Heart left ventricle (tissue), 16 donors: Measurements from ENCODE around the gene ACVR2A. TPM values are rescaled to one million over a fixed set of nuclear protein-coding genes. Genes with fewer than 3 reads are reported as not detected.

Experiments used
- ATAC-seq, 4 donors: fragments of 200-7000 bp; cut with Tn5 transposase; one replicate each; pipeline ENCODE4 v1.9.1; 2020 to 2022; ENCODE audit warnings: moderate library complexity in 4 of 4, mild to moderate bottlenecking in 3 of 4, moderate number of reproducible peaks in 1 of 4
- DNase-seq, 5 donors: peaks; one replicate each; pipeline ENCODE4 v3.0.0-alpha.2; 2020
- H3K27ac ChIP-seq, 12 donors: fragments of 200-600 bp; sonication (generic) in 4 of 12; one replicate each; pipeline versions ENCODE4 v1.5.0 to v1.8.0; 2016 to 2022; ENCODE audit warnings: mild to moderate bottlenecking in 2 of 12
- H3K27me3 ChIP-seq, 9 donors: fragments of 200-600 bp; sonication (generic) in 2 of 9; one replicate each; pipeline versions ENCODE4 v1.5.1 to v1.8.0; 2016 to 2022; ENCODE audit warnings: mild to moderate bottlenecking in 3 of 9
- H3K36me3 ChIP-seq, 9 donors: fragments of 200-600 bp; sonication (generic) in 2 of 9; one replicate each; pipeline versions ENCODE4 v1.5.0 to v1.8.0; 2018 to 2022; ENCODE audit warnings: mild to moderate bottlenecking in 2 of 9
- H3K4me1 ChIP-seq, 12 donors: fragments of 200-600 bp; sonication (generic) in 4 of 12; one replicate each; pipeline versions ENCODE4 v1.5.0 to v1.8.0; 2016 to 2022; ENCODE audit warnings: mild to moderate bottlenecking in 3 of 12
- H3K4me3 ChIP-seq, 12 donors: fragments of 200-600 bp; sonication (generic) in 4 of 12; one replicate each; pipeline versions ENCODE4 v1.5.0 to v1.8.0; 2017 to 2022; ENCODE audit warnings: mild to moderate bottlenecking in 9 of 12, moderate library complexity in 4 of 12
- H3K9me3 ChIP-seq, 12 donors: fragments of 200-600 bp; sonication (generic) in 4 of 12; one replicate each; pipeline versions ENCODE4 v1.5.0 to v1.8.0; 2016 to 2022; ENCODE audit warnings: mild to moderate bottlenecking in 1 of 12
- POLR2A ChIP-seq, 2 donors: fragments of 450-650 bp; IDR thresholded peaks; one replicate each; pipeline ENCODE4 v1.6.1; 2017; ENCODE audit warnings: antibody characterized with exemption in 2 of 2, mild to moderate bottlenecking in 2 of 2, moderate library complexity in 2 of 2
- WGBS, 4 donors: extraction: QIAGEN DNeasy Blood & Tissue Kit in 2 of 4; methylation state at CpG; one replicate each; pipeline versions ENCODE4 v1.1.5 to v1.1.7; 2013 to 2018; 5-methylcytosine and 5-hydroxymethylcytosine counted together
- intact Hi-C, 10 donors: fragments of 100-400 bp; cut with DNase I; formaldehyde crosslinking; loops; one replicate each; pipeline versions ENCODE4 v1.11.1 to v1.14.2; 2022
- polyA plus RNA-seq, 2 donors: library from polyadenylated mRNA; stranded (reverse); fragments of 200-250 nt; gene quantifications; one replicate each; pipeline ENCODE4 v1.2.3, GENCODE V29; 2013
- total RNA-seq, 9 donors: library from RNA; depleted of rRNA in 2 of 9; stranded (reverse); fragments of >200 nt in 2 of 9; fragmentation: NEBNext Ultra II Directional in 3 of 9; extraction: Animal tissue kit (Norgen Biotek cat#: 25700) in 3 of 9; gene quantifications; one replicate each; pipeline versions ENCODE4 v1.1.0 to v1.2.4, GENCODE V29; 2016 to 2023
- TF ChIP-seq, protein P1 (sequence below), 12 donors: fragments of 200-600 bp; sonication (generic) in 4 of 12; IDR thresholded peaks; one replicate each; pipeline versions ENCODE4 v1.5.0 to v1.8.0; 2018 to 2022; ENCODE audit warnings: antibody characterized with exemption in 12 of 12, mild to moderate bottlenecking in 5 of 12
- donor health status: ischemic (EF 13 %, LVEDD 7.1; RV severe dilation, severe dysfunction).
- donor health status: healthy with polysubstance abuse.
- donor health status: DM: no; HTN: yes; CAD: no.
- donor health status: DM: no; HTN: no; CAD: no.
- donor health status: ischemic (EF 25% LVEDD 6.9; RV normal size, moderate dysfunction).
- donor health status: ischemic (EF 25% LVEDD 5.7; RV mildly dilated, moderate dysfunction).
- donor health status: healthy.
- donor health status: DM: yes; HTN: yes; CAD: no.
- donor health status: ischemic (EF 35%, LVEDD 5.7; RV mildly dilated, moderate dysfunction).
- donor health status: nonischemic (EF 11% LVEDD 7.7; RV severe dilation, severe dysfunction).
- donor health status: DM: yes; HTN: yes; CAD: no.
- donor health status: PGD.
- donor health status: ischemic (EF 29% LVEDD 5.4; RV normal size, mild dysfunction).
- donor health status: nonischemic (EF 23%, LVEDD 6.1; RV moderate dilation, normal function).

ACVR2A gene
- total and polyA plus RNA-seq, 11 donors: 2.6 to 13.4 (median 11.0) TPM

DNA sequence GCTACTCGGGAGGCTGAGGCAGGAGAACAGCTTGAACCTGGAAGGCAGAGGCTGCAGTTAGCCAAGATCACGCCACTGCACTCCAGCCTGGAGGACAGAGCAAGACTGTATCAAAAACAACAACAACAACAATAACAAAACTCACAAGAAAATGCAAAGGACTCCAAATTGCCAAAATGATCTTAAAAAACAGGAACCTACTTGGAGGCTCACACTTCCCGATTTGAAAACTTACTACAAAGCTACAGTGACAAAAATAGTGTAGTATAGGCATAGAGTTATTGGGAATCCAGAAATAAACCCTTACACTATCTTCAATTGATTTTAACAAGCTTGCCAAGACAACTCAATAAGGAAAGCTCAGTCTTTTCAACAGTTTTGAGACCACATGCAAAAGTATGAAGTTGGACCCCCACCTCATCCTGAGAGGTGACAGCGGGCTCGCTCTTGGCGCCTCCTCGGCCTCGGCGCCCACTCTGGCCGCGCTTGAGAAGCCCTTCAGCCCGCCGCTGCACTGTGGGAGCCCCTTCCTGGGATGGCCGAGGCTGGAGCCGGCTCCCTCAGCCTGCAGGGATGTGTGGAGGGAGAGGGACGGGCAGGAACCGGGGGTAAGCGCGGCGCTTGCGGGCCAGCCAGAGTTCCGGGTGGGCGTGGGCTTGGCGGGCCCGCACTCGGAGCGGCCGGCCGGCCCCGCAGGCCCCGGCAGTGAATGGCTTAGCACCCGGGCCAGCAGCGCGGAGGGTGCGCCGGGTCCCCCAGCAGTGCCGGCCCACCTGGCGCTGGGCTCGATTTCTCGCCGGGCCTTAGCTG is 18.3 kb upstream of the ACVR2A start:
- Histone ChIP-seq H3K4me1 (peaks cover 0 to 8% (median 0%) of the 10 kb centered on the region in 12 donors), H3K36me3 (no peaks in the 10 kb centered on the region), H3K9me3 (peaks cover 0 to 28% (median 8%) of the 10 kb centered on the region in 12 donors), H3K4me3 (no peak overlapping the region), H3K27me3 (no peaks in the 10 kb centered on the region), H3K27ac (no peak overlapping the region)
- ATAC-seq (no peak), DNase-seq (no peak)
- TF ChIP-seq, protein P1, sequence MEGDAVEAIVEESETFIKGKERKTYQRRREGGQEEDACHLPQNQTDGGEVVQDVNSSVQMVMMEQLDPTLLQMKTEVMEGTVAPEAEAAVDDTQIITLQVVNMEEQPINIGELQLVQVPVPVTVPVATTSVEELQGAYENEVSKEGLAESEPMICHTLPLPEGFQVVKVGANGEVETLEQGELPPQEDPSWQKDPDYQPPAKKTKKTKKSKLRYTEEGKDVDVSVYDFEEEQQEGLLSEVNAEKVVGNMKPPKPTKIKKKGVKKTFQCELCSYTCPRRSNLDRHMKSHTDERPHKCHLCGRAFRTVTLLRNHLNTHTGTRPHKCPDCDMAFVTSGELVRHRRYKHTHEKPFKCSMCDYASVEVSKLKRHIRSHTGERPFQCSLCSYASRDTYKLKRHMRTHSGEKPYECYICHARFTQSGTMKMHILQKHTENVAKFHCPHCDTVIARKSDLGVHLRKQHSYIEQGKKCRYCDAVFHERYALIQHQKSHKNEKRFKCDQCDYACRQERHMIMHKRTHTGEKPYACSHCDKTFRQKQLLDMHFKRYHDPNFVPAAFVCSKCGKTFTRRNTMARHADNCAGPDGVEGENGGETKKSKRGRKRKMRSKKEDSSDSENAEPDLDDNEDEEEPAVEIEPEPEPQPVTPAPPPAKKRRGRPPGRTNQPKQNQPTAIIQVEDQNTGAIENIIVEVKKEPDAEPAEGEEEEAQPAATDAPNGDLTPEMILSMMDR (IDR thresholded peaks at IDR 0.05): no peak
- TF ChIP-seq POLR2A (IDR thresholded peaks at IDR 0.05): no peak
- intact Hi-C loops: no loop called here
- WGBS, 4 donors: 93 to 96% (median 95%) methylated on average over 22 to 41 of the region's 41 CpGs

DNA sequence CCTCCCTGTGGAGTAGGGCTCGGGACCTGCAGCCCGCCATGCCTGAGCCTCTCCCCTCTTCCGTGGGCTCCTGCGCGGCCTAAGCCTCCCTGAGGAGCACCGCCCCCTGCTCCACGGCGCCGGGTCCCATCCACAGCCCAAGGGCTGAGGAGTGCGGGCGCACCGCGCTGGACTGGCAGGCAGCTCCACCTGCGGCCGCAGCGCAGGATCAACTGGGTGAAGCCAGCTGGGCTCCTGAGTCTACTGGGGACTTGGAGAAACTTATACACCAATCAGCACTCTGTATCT is 17.8 kb upstream of the ACVR2A start:
- WGBS, 4 donors: 90 to 100% (median 93%) methylated on average over 1 to 16 of the region's 16 CpGs
- Histone ChIP-seq H3K27me3 (no peaks in the 10 kb centered on the region), H3K4me3 (no peak overlapping the region), H3K27ac (no peak overlapping the region), H3K4me1 (peaks cover 0 to 8% (median 0%) of the 10 kb centered on the region in 12 donors), H3K36me3 (no peaks in the 10 kb centered on the region), H3K9me3 (peaks cover 0 to 30% (median 8%) of the 10 kb centered on the region in 12 donors)
- no peak for TF ChIP-seq POLR2A (IDR thresholded peaks at IDR 0.05)
- TF ChIP-seq, protein P1 (IDR thresholded peaks at IDR 0.05): no peak
- intact Hi-C loops: no loop called here
- DNase-seq (no peak), ATAC-seq (no peak)

DNA sequence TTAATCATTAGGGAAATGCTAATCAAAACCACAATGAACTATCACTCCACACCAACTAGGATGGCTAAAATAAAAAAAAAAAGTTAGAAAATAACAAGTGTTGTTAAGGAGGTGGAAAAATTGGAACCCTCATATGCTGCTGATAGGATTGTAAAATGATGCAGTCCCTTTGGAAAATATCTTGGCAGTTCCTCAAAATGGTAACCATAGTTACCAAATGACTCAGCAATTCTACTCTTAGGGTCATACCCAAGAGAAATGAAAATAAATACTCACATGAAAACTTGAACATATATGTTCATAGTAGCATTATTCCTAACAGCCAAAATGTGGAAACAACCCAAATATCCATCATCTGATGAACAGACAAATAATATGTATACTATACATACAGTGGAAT is 15.7 kb upstream of the ACVR2A start:
- intact Hi-C loops: no loop called here
- no peak for TF ChIP-seq POLR2A (IDR thresholded peaks at IDR 0.05)
- TF ChIP-seq, protein P1 (IDR thresholded peaks at IDR 0.05): no peak
- no peak for ATAC-seq

DNA sequence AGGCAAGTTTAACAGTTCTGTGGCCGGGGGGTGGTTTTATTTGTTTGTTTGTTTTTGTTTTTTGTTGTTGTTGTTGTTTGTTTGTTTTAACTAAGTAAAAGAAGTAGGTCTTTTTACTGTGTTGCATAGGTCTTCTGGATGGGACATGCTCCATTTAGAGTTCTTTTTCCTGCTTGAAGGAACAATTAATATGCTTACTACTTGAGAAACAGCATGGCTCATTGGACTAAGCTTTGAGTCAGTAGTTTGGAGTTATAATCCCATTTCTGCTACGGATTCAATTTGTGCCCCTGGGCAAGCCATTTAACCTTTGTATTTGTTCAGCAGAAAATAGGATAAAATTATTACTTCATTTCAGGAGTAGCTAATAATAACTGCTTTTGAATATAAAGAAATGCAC is 8.7 kb upstream of the ACVR2A start:
- no peak overlapping the region for H3K27ac ChIP-seq
- peaks cover 0 to 6% (median under 1%) of the 10 kb centered on the region in 12 donors for H3K9me3 ChIP-seq
- TF ChIP-seq POLR2A (IDR thresholded peaks at IDR 0.05): no peak
- TF ChIP-seq, protein P1 (IDR thresholded peaks at IDR 0.05): no peak
- no peaks in the 10 kb centered on the region for H3K4me1 ChIP-seq
- WGBS, 4 donors: 82 to 86% (median 86%) methylated on average over 2 of the region's 2 CpGs
- ATAC-seq (no peak), DNase-seq (no peak)
- no peak overlapping the region for H3K4me3 ChIP-seq
- intact Hi-C loops: no loop called here
- no peaks in the 10 kb centered on the region for H3K36me3 ChIP-seq
- H3K27me3 ChIP-seq: no peaks in the 10 kb centered on the region

More for the DNA sequence above, 15.7 kb upstream of the ACVR2A start:
- Histone ChIP-seq H3K27ac (no peak overlapping the region), H3K4me1 (peaks cover 0 to 8% (median 0%) of the 10 kb centered on the region in 12 donors), H3K4me3 (no peak overlapping the region), H3K36me3 (no peaks in the 10 kb centered on the region), H3K9me3 (peaks cover 0 to 18% (median 4%) of the 10 kb centered on the region in 12 donors), H3K27me3 (no peaks in the 10 kb centered on the region)
- no peak for DNase-seq
